Smooth muscle cell (in vitro differentiated cells): ENCODE results near the gene GMEB2. TPM values are rescaled to one million over a fixed set of nuclear protein-coding genes. Genes with fewer than 3 reads are reported as not detected.
A peak's percentile ranks its signal among the peaks of the same experiment; 100 is the strongest.
"Not testable (repeated sequence)": the region's sequence is repeated elsewhere in the genome, so short reads cannot be mapped to it uniquely, and the experiment has no call there.

Experiments used
- DNase-seq: peaks from one replicate; lab custom pipeline; 2025; ENCODE audit not compliant: unreplicated experiment; lab: John Stamatoyannopoulos, UW
- H2AFZ ChIP-seq: fragments of 200-600 bp; sonication (generic); 2 replicates; pipeline ENCODE4 v1.6.0; 2016; ENCODE audit warnings: antibody characterized with exemption, low read depth, mild to moderate bottlenecking
- H3F3A ChIP-seq: fragments of 200-600 bp; sonication (generic); 2 replicates; pipeline ENCODE4 v1.6.0; 2017; ENCODE audit warnings: antibody characterized with exemption, low read depth
- H3K27ac ChIP-seq: fragments of 200-600 bp; sonication (generic); 2 replicates; pipeline ENCODE4 v1.5.1; 2016; ENCODE audit warnings: low read depth, mild to moderate bottlenecking
- H3K27me3 ChIP-seq: fragments of 200-600 bp; sonication (generic); 2 replicates; pipeline ENCODE4 v1.6.1; 2016; ENCODE audit warnings: low read depth, mild to moderate bottlenecking
- H3K36me3 ChIP-seq: fragments of 200-600 bp; sonication (generic); 2 replicates; pipeline ENCODE4 v1.5.1; 2016; ENCODE audit warnings: low read depth
- H3K4me1 ChIP-seq: fragments of 200-600 bp; sonication (generic); 2 replicates; pipeline ENCODE4 v1.5.1; 2016; ENCODE audit warnings: low read depth
- H3K4me2 ChIP-seq: fragments of 200-600 bp; sonication (generic); 2 replicates; pipeline ENCODE4 v1.6.0; 2016; ENCODE audit warnings: mild to moderate bottlenecking
- H3K4me3 ChIP-seq: fragments of 200-600 bp; sonication (generic); 2 replicates; pipeline ENCODE4 v1.5.1; 2016; ENCODE audit warnings: mild to moderate bottlenecking
- H3K79me2 ChIP-seq: fragments of 200-600 bp; sonication (generic); 2 replicates; pipeline ENCODE4 v1.6.0; 2016; ENCODE audit warnings: low read depth, mild to moderate bottlenecking
- H3K9ac ChIP-seq: fragments of 200-600 bp; sonication (generic); 2 replicates; pipeline ENCODE4 v1.6.0; 2016; ENCODE audit warnings: low read depth
- H3K9me3 ChIP-seq: fragments of 200-600 bp; sonication (generic); replicated peaks from 2 replicates; pipeline ENCODE4 v1.5.1; 2016; ENCODE audit warnings: low read depth
- H4K20me1 ChIP-seq: fragments of 200-600 bp; sonication (generic); 2 replicates; pipeline ENCODE4 v1.6.0; 2016; ENCODE audit warnings: low read depth
- CTCF ChIP-seq: fragments of 200-600 bp; sonication (generic); IDR thresholded peaks from 2 replicates; pipeline ENCODE4 v1.5.1; 2017; ENCODE audit warnings: borderline replicate concordance, mild to moderate bottlenecking, antibody characterized with exemption; ENCODE audit not compliant: insufficient read depth, poor library complexity, severe bottlenecking
- WGBS: methylation state at CpG from one replicate; pipeline ENCODE4 v1.1.7; 2016; ENCODE audit warnings: low lambda C conversion rate; 5-methylcytosine and 5-hydroxymethylcytosine counted together
- polyA plus RNA-seq: library from polyadenylated mRNA; unstranded; fragments of >200 nt; fragmentation: Nextera tagmentation; extraction: Ambion mirVana; gene quantifications from 2 replicates; pipeline ENCODE4 v1.2.1, GENCODE V29; 2016
- total RNA-seq: library from RNA; depleted of rRNA; stranded (reverse); fragments of >200 nt; gene quantifications from 2 replicates; pipeline ENCODE4 v1.2.3, GENCODE V29; 2014

GMEB2 gene
- total and polyA plus RNA-seq, 2 experiments from 2014 or later, result 8.9 to 11.3 TPM

- Histone ChIP-seq H3K9ac (no peak overlapping the region), H3K9me3 (no peaks in the 10 kb centered on the region), H2AFZ (no peak overlapping the region), H3K4me1 (no peaks in the 10 kb centered on the region), H3K4me2 (no peak overlapping the region), H3K27ac (no peak overlapping the region), H4K20me1 (peaks cover 65% of the 10 kb centered on the region), H3F3A (no peaks in the 10 kb centered on the region), H3K4me3 (no peak overlapping the region), H3K79me2 (peaks cover 30% of the 10 kb centered on the region), H3K36me3 (no peaks in the 10 kb centered on the region), H3K27me3 (no peaks in the 10 kb centered on the region)
- DNase-seq, result no peak
- 100% methylated on average over 8 of the region's 8 CpGs for WGBS
- no peak for TF ChIP-seq CTCF
These were observed 9.0 kb downstream of the GMEB2 start for GRCh38 chr20:63617876-63618265.

- no peaks in the 10 kb centered on the region for H3K4me1 ChIP-seq
- H2AFZ ChIP-seq, result no peak overlapping the region
- no peak overlapping the region for H3K27ac ChIP-seq
- H3K4me3 ChIP-seq, result no peak overlapping the region
- no peaks in the 10 kb centered on the region for H3K27me3 ChIP-seq
- H3K9ac ChIP-seq, result no peak overlapping the region
- DNase-seq, result no peak
- TF ChIP-seq CTCF, result no peak
- H3F3A ChIP-seq, result no peaks in the 10 kb centered on the region
- H4K20me1 ChIP-seq, result peaks cover 66% of the 10 kb centered on the region
- no peaks in the 10 kb centered on the region for H3K36me3 ChIP-seq
- H3K9me3 ChIP-seq, result no peaks in the 10 kb centered on the region
- H3K4me2 ChIP-seq, result no peak overlapping the region
- peaks cover 28% of the 10 kb centered on the region for H3K79me2 ChIP-seq
- WGBS, result 97% methylated on average over 41 of the region's 41 CpGs
These were observed 9.6 kb downstream of the GMEB2 start for GRCh38 chr20:63617092-63617875.

- Histone ChIP-seq H3K79me2 (peaks cover 12% of the 10 kb centered on the region), H4K20me1 (peaks cover 61% of the 10 kb centered on the region)
- H3K27ac ChIP-seq, H3K9ac ChIP-seq, H3F3A ChIP-seq, H3K9me3 ChIP-seq, H2AFZ ChIP-seq, H3K27me3 ChIP-seq, H3K4me3 ChIP-seq, H3K4me2 ChIP-seq, DNase-seq, H3K4me1 ChIP-seq, H3K36me3 ChIP-seq: not testable (repeated sequence)
- 93% methylated on average over 17 of the region's 18 CpGs for WGBS
- peak; percentile 27 for TF ChIP-seq CTCF
These were observed 12.9 kb downstream of the GMEB2 start for GRCh38 chr20:63613863-63614594.
